GM18498 (cell line): ENCODE results near the gene SLC49A3.
A peak's percentile ranks its signal among the peaks of the same experiment; 100 is the strongest.
"Not testable (repeated sequence)": the region's sequence is repeated elsewhere in the genome, so short reads cannot be mapped to it uniquely, and the experiment has no call there.

Experiments used
- ATAC-seq: cut with Tn5 transposase; IDR thresholded peaks from one replicate; pipeline ENCODE4 v1.9.1; 2021; ENCODE audit warnings: mild to moderate bottlenecking, moderate library complexity; ENCODE audit not compliant: unreplicated experiment

The SLC49A3 gene

DNA sequence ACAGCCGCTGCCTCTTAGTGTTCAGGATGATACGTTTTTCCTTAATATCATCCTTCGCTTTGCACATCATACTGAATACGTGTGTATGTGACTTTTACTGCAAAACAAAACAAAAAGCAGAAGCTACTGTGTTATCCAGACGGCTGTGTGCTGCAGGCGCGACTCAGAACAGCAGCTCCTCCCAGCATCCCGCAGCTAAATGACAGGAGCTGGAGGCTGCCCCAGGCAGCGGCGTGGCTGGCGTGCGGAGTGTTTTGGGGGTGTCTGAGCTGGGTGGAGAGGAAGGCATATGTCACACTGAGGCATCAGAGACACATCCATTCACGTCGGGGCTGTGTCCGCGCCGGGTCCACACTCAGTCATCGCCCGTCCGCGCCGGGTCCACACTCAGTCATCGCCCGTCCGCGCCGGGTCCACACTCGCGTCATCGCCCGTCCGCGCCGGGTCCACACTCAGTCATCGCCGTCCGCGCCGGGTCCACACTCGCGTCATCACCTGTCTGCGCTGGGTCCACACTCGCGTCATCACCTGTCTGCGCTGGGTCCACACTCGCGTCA lies 33.3 kb upstream of the SLC49A3 start:
- no peak for ATAC-seq

DNA sequence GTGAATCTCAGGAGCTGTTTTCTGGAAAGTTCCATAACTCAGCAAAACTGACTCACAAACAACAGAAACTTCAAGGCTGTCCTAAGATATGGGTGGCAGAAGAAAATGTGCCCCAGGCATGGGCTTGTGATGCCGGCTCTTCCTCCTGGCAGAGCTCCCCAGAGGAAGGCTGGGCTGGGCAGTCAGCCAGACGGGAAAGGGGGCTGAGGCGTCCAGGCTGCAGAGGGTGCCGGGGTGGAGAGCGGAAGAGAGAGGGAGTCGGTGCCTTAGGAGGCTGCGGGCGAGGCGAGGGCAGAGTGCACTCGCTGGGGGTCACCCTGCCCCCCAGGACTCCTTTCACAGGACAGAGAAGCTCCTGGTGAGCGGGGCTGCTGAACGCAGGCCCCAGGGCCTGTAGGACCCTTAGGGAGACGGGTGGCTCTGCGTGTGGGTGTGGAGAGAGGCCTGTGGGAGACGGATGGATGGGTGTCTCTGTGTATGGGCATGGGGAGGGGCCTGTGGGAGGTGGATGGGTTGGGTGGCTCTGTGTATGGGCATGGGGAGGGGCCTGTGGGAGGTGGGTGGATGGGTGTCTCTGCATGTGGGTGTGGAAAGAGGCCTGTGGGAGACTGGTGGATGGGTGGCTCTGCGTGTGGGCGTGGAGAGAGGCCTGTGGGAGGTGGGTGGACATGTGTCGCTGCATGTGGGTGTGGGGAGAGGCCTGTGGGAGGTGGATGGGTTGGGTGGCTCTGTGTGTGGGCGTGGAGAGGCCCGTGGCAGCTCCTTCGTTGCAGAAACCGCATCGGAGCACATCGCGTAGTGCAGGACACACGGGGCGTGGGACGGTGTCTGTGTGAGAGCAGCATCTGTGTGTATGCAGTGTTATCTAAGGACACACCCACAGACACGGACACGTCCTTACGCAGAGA lies 32.6 kb upstream of the SLC49A3 start:
- ATAC-seq = no peak

DNA sequence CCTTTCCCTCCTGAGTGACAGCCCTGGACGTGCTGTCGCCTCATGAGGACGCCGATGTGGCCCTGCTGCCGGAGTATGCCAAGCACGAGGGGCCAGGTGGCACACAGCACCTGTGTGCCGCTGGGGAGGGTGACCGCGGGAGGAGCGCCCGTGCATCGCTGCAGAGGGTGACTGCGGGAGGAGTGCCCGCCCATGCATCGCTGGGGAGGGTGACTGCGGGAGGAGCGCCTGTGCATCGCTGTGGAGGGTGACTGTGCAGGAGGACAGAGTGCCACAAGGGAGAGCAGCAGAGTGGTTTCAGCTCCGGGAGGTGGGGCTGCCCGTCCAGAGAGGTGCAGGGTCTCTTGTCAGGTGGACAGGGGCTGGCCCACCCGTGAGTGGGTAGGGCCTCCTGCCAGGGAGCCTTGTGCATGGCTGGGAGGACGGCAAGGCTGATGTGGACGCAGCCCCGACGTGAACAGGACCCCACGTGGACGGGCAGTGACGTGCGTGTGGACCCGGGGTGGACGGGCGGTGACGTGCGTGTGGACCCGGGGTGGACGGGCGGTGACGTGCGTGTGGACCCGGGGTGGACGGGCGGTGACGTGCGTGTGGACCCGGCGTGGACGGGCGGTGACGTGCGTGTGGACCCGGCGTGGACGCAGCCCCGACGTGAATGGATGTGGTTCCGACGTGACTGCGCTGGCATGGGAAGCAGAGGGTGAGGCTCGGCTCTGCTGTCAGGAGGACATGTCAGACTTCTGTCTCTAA lies 31.3 kb upstream of the SLC49A3 start:
- no peak for ATAC-seq

DNA sequence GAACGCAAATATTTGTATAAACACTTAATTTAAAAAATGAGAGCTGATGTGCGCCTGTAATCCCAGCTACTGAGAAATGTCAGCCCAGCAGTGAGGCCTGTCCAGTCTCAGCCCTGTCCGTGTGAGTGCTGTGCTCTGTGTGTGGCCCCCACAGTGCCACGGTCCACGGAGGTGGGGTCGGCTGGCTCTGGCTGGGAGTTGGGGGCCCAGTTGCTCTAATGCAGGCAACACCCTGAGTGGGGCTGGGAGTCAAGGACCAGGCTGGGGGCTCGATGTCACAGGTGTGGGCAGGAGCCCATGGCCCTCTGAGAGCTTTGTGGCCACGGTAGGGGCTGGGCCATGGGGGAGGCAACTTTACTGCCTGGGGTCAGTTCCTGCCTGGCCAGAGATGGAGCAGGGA lies 29.5 kb upstream of the SLC49A3 start:
- ATAC-seq = no peak

DNA sequence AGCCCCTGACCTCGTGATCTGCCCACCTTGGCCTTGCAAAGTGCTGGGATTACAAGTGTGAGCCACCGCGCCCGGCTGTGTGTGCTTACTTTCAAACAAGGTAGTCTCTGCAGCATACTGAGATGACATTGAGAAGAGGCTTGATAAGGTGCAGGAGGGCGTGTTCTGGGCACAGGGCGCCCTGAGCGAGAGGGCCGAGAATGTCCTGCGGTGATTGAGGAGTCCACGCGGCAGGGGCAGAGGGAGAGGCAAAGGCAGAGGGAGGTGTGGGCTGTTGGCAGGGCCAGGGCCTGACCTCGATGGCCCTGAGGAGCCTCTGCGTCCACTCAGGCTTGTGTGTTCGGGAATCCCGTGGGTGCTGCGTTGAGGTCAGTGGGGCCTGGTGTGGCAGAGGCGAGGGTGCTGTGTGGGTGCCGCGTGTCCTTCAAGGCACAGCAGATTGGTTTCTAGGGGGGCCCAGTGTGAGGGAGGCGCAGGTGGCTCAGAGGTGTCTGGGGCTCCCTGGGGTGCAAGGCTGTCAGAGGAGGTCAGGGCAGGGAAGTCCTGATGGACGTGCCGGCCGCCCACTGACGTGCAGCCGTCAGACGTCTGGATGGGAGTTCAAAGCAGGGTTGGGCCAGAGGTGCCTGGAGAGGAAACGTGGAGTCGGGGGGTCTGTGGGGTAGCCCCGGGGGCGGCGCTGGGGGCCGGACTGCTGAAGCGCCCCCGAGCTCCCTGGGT lies 28.8 kb upstream of the SLC49A3 start:
- no peak for ATAC-seq

DNA sequence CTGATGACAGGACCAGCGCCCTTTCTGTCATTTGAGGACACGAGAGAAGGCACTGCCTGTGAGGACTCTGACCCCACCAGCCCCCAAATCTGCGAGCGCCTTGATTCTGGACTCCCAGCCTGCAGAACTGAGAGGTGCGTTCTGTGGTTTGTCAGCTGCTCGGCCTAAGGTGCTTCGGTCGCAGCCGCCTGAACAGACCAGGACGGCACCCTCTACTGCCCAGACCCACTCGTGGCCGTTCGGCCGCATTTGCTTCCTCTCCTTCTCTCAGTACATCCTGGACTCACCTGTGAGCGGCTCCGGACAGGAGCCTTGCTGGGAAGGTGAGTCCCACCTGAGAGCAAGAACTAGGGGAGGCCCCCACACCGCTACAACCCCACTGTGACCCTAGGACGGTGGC lies 25.1 kb upstream of the SLC49A3 start:
- no peak for ATAC-seq

DNA sequence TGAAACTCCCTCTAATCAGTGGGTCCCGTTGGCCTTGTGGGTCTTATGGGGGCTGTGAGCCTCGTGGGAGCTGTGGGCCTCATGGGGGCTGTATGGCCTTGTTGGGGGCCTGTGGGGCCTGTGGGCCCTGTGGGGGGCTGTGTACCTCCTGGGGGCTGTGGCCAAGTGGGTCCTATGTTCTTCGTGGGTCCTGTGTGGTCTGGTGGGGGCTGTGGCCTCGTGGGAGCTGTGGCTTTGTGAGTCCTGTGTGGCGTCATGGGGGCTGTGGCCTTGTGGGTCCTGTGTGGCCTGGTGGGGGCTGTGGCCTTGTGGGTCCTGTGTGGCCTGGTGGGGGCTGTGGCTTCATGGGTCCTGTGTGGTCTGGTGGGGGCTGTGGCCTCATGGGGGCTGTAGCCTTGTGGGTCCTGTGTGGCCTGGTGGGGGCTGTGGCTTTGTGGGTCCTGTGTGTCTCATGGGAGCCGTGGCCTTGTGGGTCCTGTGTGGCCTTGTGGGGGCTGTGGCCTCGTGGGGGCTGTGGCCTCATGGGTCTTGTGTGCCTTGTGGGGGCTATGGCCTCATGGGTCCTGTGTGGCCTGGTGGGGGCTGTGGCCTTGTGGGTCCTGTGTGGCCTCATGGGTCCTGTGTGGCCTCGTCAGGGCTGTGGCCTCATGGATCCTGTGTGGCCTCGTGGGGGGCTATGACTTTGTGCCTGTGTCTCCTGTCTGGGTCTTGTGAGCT lies 24.1 kb upstream of the SLC49A3 start:
- ATAC-seq = no peak

DNA sequence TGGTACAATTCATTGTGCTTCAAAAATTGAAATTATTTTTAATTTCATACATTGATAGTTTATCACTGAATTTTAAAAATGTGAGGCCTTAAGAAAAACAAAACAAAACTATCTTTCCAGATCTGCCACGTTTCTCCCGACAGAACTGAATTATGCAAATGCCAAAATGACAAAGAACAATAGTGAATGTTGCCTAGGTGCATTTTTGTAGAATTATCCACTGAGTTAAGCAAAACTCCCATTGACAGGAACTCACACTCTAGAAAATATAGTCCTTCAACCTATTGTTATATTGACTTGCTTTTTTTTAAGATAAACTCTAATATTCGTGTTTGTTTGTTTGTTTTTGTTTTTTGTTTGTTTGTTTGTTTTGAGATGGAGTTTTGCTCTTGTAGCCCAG lies 23.1 kb upstream of the SLC49A3 start:
- no peak for ATAC-seq

DNA sequence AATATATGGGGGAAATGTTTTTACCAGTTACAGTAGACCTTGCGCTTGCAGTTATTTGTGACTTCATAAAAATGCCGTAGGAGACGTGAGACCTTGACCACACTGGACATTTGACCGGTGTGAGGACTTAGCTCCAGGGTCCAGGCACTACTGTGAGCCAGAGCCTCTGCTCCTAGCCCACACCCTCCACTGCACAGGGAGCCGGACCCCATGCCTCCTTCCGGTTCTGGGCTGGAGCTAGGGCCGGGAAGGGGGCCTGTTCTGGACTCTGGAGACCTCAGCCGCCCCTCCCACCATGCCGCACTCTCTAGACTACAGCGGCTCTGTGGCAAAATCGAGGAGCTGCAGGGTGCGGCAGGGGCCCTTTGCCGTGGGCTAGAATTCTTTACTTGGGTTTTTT lies 22.0 kb upstream of the SLC49A3 start:
- ATAC-seq = no peak

DNA sequence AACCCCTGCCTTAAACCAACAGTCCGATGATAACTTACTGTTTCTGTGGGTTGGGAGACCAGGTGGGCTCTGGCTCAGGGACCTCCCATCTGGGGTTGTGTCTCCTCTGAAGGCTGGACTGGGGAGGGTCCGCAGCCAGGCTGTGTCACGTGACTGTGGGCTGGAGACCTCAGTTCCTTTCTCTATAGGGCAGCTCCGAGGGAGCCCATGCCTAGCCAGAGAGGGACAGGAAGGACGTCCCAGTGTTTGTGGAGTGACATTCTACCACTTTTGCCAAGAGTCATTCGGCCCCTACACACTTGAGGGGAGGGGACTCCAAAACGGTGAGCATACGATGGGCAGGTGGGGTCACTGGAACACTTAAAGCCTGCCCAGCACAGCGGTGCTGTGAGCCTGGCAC lies 21.2 kb upstream of the SLC49A3 start:
- no peak for ATAC-seq

DNA sequence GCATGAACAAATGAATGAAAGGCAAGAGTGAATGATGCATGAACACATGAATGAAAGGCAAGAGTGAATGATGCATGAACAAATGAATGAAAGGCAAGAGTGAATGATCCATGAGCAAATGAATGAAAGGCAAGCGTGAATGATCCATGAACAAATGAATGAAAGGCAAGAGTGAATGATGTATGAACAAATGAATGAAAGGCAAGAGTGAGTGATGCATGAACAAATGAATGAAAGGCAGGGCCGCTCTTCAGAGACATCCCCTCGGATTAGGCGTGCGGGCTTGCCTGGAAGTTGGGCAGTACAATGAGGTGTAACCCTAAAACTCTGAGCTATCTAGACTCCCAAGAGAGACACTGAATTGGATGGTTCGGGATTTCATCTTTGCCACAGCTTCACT lies 20.4 kb upstream of the SLC49A3 start:
- ATAC-seq = no peak

DNA sequence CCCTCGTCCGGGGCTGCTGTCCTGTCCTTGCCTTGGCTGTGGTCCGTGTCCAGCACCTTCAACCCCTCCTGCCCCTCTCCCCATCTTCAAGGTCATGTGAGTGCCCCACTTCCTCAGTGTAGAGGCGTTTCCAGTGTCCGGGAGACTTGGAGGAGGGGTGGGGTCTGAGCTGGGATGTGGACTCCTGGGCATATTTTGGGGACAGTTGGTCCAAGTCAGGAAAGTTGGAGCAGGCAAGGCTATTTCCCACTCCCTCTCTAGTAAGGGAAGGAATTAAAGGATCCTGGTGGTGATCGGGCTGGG lies 19.6 kb upstream of the SLC49A3 start:
- ATAC-seq = no peak

DNA sequence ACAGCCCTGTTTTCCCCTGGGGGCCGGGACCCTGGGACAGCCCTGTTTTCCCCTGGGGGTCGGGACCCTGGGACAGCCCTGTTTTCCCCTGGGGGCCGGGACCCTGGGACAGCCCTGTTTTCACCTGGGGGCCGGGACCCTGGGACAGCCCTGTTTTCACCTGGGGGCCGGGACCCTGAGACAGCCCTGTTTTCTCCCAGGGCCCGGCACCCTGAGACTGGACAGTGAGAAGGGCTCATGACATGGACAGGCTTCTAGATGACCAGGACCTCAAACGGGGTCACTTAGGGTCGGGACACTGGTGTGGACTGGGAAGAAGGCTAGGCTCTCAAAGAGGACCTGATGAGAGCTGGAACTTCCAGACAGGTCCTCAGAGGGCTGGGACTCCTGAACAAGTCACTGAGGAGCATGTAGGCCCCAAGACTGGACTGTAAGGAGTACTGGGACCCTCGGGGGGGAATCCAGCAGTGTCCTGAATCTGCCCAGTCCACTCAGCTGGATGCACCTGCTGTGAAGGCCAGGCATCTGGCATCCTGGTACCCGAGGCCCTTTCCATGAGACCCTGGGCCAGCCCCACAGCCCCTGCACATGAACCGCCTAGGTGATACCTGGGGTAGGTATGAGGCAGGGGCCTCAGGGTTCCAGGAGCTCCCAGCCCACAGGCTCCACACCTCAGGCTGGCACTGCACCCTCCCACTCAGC lies 19.1 kb upstream of the SLC49A3 start:
- ATAC-seq = no peak

DNA sequence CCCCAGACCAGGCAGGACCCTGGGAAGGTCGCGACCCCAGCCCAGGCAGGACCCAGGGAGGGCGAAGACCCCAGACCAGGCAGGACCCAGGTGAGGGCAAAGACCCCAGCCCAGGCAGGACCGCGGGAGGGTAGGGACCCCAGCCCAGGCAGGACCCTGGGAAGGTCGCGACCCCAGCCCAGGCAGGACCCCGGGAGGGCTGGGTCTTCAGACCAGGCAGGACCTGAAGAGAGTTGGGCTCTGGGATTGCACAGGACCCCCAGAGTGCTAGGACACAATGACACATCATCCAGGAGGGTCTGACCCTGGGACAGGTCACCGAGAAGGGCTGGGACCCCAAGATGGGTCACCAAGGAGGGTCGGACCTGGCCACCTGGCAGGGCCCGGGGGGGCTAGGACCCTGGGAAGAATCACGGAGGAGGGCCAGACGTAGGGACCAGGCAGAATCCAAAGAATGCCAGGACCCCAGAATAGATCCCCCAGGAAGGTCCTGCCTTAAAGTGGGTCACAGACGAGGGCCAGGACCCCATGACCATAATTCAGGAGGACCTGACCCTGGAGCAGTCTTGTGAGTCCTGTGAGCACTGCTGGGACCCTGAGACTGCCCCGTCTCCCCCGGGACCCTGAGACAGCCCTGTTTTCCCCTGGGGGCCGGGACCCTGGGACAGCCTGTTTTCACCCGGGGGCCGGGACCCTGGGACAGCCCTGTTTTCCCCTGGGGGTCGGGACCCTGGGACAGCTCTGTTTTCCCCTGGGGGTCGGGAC lies 18.1 kb upstream of the SLC49A3 start:
- ATAC-seq = no peak

DNA sequence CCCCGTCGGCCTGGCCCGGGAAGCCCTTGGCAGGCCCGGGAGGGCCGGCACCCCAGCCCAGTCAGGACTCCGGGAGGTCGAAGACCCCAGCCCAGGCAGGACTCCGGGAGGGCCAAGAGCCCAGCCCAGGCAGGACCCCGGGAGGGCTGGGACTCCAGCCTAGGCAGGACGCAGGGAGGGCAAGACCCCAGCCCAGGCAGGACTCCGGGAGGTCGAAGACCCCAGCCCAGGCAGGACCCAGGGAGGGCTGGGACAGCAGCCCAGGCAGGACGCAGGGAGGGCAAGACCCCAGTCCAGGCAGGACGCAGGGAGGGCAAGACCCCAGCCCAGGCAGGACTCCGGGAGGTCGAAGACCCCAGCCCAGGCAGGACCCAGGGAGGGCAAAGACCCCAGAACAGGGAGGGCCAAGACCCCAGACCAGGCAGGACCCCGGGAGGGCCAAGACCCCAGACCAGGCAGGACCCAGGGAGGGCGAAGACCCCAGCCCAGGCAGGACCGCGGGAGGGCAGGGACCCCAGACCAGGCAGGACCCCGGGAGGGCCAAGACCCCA lies 17.2 kb upstream of the SLC49A3 start:
- not testable (repeated sequence) for ATAC-seq

DNA sequence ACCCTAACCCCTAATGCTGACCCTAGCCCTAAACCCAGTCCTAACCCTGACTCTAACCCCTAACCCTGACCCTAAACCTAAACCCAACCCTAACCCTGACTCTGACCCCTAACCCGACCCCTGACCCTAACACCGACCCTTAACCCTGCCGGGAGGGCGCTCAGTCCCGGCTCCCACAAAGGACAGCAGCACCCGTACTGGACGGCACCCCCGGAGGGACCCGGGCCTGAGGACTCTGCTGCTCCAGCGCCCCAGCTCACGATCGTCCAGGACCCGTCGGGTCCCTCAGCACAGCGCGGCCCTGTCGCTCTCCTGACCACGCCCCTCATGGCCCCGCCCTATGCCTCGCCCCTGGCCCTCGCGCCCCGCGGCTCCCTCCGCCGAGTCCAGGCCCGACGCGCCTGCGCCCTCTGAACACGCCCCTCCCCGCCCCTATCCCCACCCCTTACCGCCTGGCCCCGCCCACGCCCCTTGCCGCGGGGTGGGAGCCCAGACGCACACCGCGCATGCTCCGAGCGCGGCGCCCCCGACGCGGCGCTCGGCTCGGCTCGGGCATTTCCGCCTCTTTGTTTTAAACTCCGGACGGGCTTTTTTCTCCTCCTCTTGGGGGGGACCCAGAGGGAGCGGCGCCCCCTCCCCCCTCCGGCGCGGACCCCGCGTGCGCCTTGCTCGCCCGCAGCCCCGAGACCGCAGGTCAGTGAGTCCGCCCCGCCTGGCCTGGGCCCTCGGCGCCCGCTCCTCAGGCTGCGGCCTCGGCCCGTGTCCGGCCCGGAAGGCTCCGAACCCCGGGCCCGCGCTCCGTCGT lies 16.5 kb upstream of the SLC49A3 start, which contains the start of gene PCGF3:
TSS of gene PCGF3 (plus strand) at position 555 of the 805 bp plus-strand sequence. CDS start 27,849 bp downstream, outside the sequence.
- ATAC-seq = peak; percentile 90

DNA sequence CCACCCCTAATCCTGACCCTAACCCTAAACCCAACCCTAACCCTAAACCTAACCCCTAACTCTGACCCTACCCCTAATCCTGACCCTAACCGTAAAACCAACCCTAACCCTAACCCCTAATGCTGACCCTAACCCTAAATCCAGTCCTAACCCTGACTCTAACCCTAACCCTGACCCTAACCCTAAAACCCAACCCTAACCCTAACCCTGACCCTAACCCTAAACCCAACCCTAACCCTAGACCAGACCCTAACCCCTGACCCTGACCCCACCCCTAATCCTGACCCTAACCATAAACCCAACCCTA lies 16.0 kb upstream of the SLC49A3 start:
- ATAC-seq = no peak

DNA sequence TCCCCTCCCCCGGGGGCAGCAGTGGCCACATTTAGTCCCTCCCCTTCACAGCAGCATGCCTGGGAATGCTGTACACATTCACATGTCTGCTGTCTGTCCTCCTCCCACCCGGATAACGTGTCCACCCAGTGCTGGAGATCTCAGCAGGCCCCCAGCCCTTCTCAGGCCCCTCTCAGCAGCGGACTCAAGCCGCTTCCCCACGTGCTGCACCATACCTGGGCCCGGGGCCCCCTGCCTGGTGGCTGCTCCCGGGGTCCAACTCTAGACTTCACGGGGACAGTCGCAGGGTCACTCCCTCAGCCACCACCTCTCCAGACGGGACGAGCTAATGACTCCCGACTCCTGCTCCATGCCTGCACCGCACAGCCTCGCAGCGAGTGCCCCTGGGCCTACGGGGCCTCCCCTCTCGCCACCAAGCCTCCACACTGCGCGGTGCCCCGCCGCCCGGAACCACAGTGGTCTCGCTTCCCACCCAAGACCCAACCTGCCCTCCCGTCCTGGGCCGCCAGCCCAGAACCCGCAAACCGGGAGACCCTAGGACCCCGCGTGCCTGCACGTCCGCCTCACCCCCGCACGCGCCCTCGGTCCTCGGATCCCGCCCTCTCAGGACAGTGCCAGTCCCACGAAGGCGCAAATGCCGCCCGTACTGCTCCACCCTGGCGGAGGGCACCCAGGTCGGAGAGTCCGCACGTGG lies 15.4 kb upstream of the SLC49A3 start:
- ATAC-seq = no peak
